ENCODE data around the gene ZNF764. TPM values are rescaled to one million over a fixed set of nuclear protein-coding genes. Genes with fewer than 3 reads are reported as not detected.
A peak's percentile ranks its signal among the peaks of the same experiment; 100 is the strongest.
"Not testable (repeated sequence)": the region's sequence is repeated elsewhere in the genome, so short reads cannot be mapped to it uniquely, and the experiment has no call there.

Gene ZNF764
- total RNA-seq, 1 donor = 7.6 TPM

- Histone ChIP-seq H3K79me2 (ENCODE audit: insufficient read depth, low read length) (peaks cover 8% of the 10 kb centered on the region), H3K4me1 (ENCODE audit: insufficient read depth, low read length) (peaks cover 21% of the 10 kb centered on the region), H3K4me3 (ENCODE audit: insufficient read depth, low read length) (no peak overlapping the region), H2AFZ (ENCODE audit: low read length) (no peak overlapping the region), H3K27me3 (ENCODE audit: insufficient read depth, low read length) (no peaks in the 10 kb centered on the region), H3K36me3 (ENCODE audit: insufficient read depth, low read length) (no peaks in the 10 kb centered on the region), H4K20me1 (ENCODE audit: insufficient read depth, low read length) (no peaks in the 10 kb centered on the region), H3K9me3 (ENCODE audit: low read depth, low read length) (no peaks in the 10 kb centered on the region), H3K27ac (ENCODE audit: low read depth, low read length) (no peak overlapping the region), H3K4me2 (ENCODE audit: insufficient read depth, low read length) (no peak overlapping the region)
- no peak for DNase-seq (ENCODE audit: insufficient read length, low spot score, missing footprints)
- TF ChIP-seq CTCF (IDR thresholded peaks at IDR 0.05; ENCODE audit: extremely low read depth, low read depth, low read length) = no peak
Measured at GRCh38 chr16:30539000-30539964, 18.9 kb downstream of the ZNF764 start.

- not testable (repeated sequence) for H2AFZ ChIP-seq (ENCODE audit: low read length)
Measured at GRCh38 chr16:30536391-30537024, 21.7 kb downstream of the ZNF764 start.

GRCh38 chr16:30535777-30536190 is 22.4 kb downstream of the ZNF764 start:
- H3K4me1 ChIP-seq (ENCODE audit: insufficient read depth, low read length) = peaks cover 9% of the 10 kb centered on the region
- peak overlapping the region; percentile 85 for H3K4me2 ChIP-seq (ENCODE audit: insufficient read depth, low read length)
- peak; percentile 97 for DNase-seq (ENCODE audit: insufficient read length, low spot score, missing footprints)
- no peaks in the 10 kb centered on the region for H3K9me3 ChIP-seq (ENCODE audit: low read depth, low read length)
- peak; percentile 64 for TF ChIP-seq CTCF (IDR thresholded peaks at IDR 0.05; ENCODE audit: extremely low read depth, low read depth, low read length)
- no peaks in the 10 kb centered on the region for H3K27me3 ChIP-seq (ENCODE audit: insufficient read depth, low read length)
- peaks cover 21% of the 10 kb centered on the region for H3K79me2 ChIP-seq (ENCODE audit: insufficient read depth, low read length)
- peak overlapping the region; percentile 91 for H3K4me3 ChIP-seq (ENCODE audit: insufficient read depth, low read length)
- peak overlapping the region; percentile 93 for H3K27ac ChIP-seq (ENCODE audit: low read depth, low read length)
- no peaks in the 10 kb centered on the region for H4K20me1 ChIP-seq (ENCODE audit: insufficient read depth, low read length)
- peaks cover 15% of the 10 kb centered on the region for H3K36me3 ChIP-seq (ENCODE audit: insufficient read depth, low read length)
- peak overlapping the region; percentile 91 for H2AFZ ChIP-seq (ENCODE audit: low read length)

More at GRCh38 chr16:30536391-30537024, 21.7 kb downstream of the ZNF764 start:
- H3K27me3 ChIP-seq (ENCODE audit: insufficient read depth, low read length); DNase-seq (ENCODE audit: insufficient read length, low spot score, missing footprints); H3K4me2 ChIP-seq (ENCODE audit: insufficient read depth, low read length); H3K9me3 ChIP-seq (ENCODE audit: low read depth, low read length); H3K27ac ChIP-seq (ENCODE audit: low read depth, low read length); H3K4me3 ChIP-seq (ENCODE audit: insufficient read depth, low read length); H4K20me1 ChIP-seq (ENCODE audit: insufficient read depth, low read length); H3K36me3 ChIP-seq (ENCODE audit: insufficient read depth, low read length): not testable (repeated sequence)
- peaks cover 14% of the 10 kb centered on the region for H3K4me1 ChIP-seq (ENCODE audit: insufficient read depth, low read length)
- H3K79me2 ChIP-seq (ENCODE audit: insufficient read depth, low read length) = peaks cover 21% of the 10 kb centered on the region

- no peak for TF ChIP-seq CTCF (IDR thresholded peaks at IDR 0.05; ENCODE audit: extremely low read depth, low read depth, low read length)
Measured at GRCh38 chr16:30535106-30535776, 22.9 kb downstream of the ZNF764 start.

More at GRCh38 chr16:30535106-30535776, 22.9 kb downstream of the ZNF764 start:
- DNase-seq (ENCODE audit: insufficient read length, low spot score, missing footprints) = no peak
- H3K79me2 ChIP-seq (ENCODE audit: insufficient read depth, low read length) = peaks cover 21% of the 10 kb centered on the region
- no peaks in the 10 kb centered on the region for H3K9me3 ChIP-seq (ENCODE audit: low read depth, low read length)
- H2AFZ ChIP-seq (ENCODE audit: low read length) = peak overlapping the region; percentile 91
- H3K4me3 ChIP-seq (ENCODE audit: insufficient read depth, low read length) = peak overlapping the region; percentile 91
- H3K27me3 ChIP-seq (ENCODE audit: insufficient read depth, low read length) = no peaks in the 10 kb centered on the region
- peaks cover 17% of the 10 kb centered on the region for H3K36me3 ChIP-seq (ENCODE audit: insufficient read depth, low read length)
- H3K4me2 ChIP-seq (ENCODE audit: insufficient read depth, low read length) = peak overlapping the region; percentile 85
- H3K27ac ChIP-seq (ENCODE audit: low read depth, low read length) = peak overlapping the region; percentile 93
- H3K4me1 ChIP-seq (ENCODE audit: insufficient read depth, low read length) = peaks cover 9% of the 10 kb centered on the region
- H4K20me1 ChIP-seq (ENCODE audit: insufficient read depth, low read length) = no peaks in the 10 kb centered on the region
